GM18519 (cell line): ENCODE measurements around the gene AKAP13.

Source experiments
- ATAC-seq: cut with Tn5 transposase; IDR thresholded peaks from one replicate; pipeline ENCODE4 v1.9.1; 2021; ENCODE audit warnings: mild to moderate bottlenecking, moderate library complexity; ENCODE audit not compliant: unreplicated experiment, low FRiP score

AKAP13 gene

GRCh38 chr15:85606738-85607137 lies 226.3 kb downstream of the AKAP13 start:
- no peak for ATAC-seq

GRCh38 chr15:85607141-85607806 lies 226.9 kb downstream of the AKAP13 start:
- no peak for ATAC-seq

GRCh38 chr15:85607842-85608241 lies 227.4 kb downstream of the AKAP13 start:
- no peak for ATAC-seq

GRCh38 chr15:85609492-85609891 lies 229.1 kb downstream of the AKAP13 start:
- no peak for ATAC-seq

- no peak for ATAC-seq
Measured at GRCh38 chr15:85611361-85611760, 231.0 kb downstream of the AKAP13 start.

GRCh38 chr15:85614059-85614458 lies 233.7 kb downstream of the AKAP13 start:
- ATAC-seq = no peak

GRCh38 chr15:85615930-85616329 lies 235.5 kb downstream of the AKAP13 start:
- peak; percentile 49 for ATAC-seq

- no peak for ATAC-seq
Measured at GRCh38 chr15:85616549-85617110, 236.2 kb downstream of the AKAP13 start.

- no peak for ATAC-seq
Measured at GRCh38 chr15:85618228-85618505, 237.8 kb downstream of the AKAP13 start.

GRCh38 chr15:85618956-85619491 lies 238.6 kb downstream of the AKAP13 start:
- no peak for ATAC-seq

GRCh38 chr15:85619992-85620689 lies 239.7 kb downstream of the AKAP13 start:
- no peak for ATAC-seq

- ATAC-seq = no peak
Measured at GRCh38 chr15:85620690-85621049, 240.3 kb downstream of the AKAP13 start.

- ATAC-seq = no peak
Measured at GRCh38 chr15:85621094-85621493, 240.7 kb downstream of the AKAP13 start.

- no peak for ATAC-seq
Measured at GRCh38 chr15:85622221-85622831, 241.9 kb downstream of the AKAP13 start.

GRCh38 chr15:85623315-85624049 lies 243.1 kb downstream of the AKAP13 start:
- no peak for ATAC-seq

- no peak for ATAC-seq
Measured at GRCh38 chr15:85624291-85624801, 243.9 kb downstream of the AKAP13 start.

- no peak for ATAC-seq
Measured at GRCh38 chr15:85625166-85625830, 244.9 kb downstream of the AKAP13 start.

- ATAC-seq = peak; percentile 76
Measured at GRCh38 chr15:85625856-85626255, 245.5 kb downstream of the AKAP13 start.

- ATAC-seq = no peak
Measured at GRCh38 chr15:85627213-85627935, 247.0 kb downstream of the AKAP13 start.
